GM11168 (cell line): ENCODE measurements around the gene SLC34A3.
"Not testable (repeated sequence)": the region's sequence is repeated elsewhere in the genome, so short reads cannot be mapped to it uniquely, and the experiment has no call there.

ENCODE experiments used
- in situ Hi-C: fragments of 300-500 bp; cut with MboI; formaldehyde crosslinking; loops from one replicate; pipeline ENCODE4 v1.12.0; 2022; ENCODE audit warnings: low sequenced_read_pairs; ENCODE audit not compliant: unreplicated experiment

SLC34A3 gene

DNA sequence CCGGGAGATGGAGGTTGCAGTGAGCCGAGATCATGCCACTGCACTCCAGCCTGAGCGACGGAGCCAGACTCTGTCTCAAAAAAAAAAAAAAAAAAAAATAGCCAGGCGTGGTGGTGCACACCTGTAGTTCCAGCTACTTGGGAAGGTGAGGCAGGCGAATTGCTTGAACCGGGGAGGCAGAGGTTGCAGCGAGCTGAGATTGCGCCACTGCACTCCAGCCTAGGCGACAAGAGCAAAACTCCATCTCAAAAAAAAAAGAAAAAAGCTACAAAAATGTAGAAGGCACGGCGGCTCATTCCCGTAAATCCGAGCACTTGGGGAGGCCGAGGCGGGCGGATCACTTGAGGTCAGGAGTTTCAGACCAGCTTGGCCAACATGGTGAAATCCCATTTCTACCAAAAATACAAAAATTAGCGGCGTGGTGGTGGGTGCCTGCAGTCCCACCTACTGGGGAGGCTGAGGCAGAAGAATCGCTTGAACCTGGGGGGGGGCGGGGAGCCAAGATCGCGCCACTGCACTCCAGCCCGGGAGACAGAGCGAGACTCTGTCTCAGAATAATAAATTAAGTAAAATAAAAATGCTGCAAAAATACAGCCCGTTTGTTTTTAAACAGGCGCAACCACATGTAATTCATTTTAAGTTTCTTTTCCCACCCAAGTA lies 9.0 kb downstream of the SLC34A3 start:
- in situ Hi-C loops: not testable (repeated sequence)

DNA sequence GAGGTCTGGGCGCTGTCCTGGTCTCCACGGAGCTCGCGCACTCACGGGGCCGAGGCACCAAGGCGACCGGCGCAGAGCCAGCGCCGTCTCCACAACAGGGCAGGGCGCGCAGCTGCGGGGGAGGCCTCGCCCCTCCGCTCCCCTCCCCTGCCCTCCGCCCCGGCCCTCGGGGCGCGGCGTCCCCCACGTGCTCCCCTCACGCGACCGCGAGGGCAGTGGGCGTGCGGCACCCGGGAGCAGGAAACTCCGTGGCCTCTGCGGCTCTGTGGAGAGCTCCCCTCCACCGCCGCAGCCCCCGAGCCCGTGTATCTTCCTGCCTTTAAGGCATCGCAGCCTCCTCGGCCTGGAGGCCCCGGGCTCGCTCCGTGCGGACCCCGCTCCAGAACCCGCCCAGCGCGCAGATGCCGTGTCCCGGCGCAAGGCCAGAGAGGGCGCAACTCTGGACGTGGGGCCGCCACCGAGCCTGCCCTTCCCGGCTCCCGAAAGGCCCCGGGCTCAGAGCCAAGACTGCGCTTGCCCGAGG lies 9.7 kb downstream of the SLC34A3 start:
- in situ Hi-C loops: no loop called here

DNA sequence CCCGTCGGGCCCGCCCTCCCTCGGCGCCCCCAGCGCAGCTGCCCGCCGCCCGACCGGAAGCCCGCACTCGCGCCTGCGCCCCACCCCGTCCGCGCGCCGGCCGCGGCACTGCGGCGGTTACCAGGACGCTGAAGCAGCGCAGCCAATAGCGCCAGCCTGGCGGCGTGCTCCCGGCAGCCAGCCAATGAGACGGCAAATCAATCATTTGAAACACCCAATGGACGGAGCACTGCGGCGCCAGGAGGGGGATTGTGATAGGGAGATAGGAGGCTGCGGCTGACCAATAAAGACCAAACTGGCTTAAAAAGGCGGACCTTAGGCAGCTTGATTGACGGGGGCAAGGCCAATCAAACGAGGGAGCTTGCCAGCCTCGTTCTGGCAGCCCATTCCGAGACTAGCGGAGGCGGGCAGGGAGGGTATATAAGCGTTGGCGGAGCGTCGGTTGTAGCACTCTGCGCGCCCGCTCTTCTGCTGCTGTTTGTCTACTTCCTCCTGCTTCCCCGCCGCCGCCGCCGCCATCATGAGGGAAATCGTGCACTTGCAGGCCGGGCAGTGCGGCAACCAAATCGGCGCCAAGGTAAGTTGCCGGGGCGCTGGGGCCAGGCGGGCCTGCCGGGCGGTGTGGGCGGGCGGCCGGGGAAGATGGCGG lies 10.3 kb downstream of the SLC34A3 start, which contains the start of gene TUBB4B:
Gene TUBB4B (plus strand): TSS at position 447 of the 649 bp plus-strand sequence. CDS start 74 bp downstream, at position 521.
- in situ Hi-C loops: no loop called here

DNA sequence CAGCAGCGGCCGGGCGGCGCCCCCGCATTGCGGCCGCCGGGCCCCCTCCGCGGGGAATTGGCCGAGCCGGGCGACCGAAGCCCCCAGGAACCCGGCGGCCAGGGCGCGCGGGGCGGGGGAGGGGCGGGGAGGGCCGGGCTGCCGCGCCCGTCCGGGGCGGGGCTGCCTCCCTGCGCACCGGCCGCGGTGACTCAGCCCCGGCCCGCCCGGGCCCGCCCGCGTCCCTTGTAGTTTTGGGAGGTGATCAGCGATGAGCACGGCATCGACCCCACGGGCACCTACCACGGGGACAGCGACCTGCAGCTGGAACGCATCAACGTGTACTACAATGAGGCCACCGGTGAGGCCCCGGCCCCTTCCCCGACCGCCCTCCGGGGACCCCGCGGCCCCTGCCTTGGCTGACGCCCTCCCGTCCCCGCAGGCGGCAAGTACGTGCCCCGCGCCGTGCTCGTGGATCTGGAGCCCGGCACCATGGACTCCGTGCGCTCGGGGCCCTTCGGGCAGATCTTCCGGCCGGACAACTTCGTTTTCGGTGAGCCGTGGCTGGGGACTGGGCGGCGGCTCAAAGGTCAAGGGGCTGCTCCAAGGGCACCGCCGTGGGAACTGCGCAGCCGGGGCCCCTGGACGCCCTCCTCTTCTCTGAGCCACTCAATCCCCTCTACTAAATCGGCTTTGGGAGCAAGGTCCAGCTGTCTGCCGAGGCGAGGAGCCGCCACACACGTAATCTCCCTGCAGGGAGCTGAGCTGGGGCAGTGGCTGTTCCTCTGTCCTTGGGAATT lies 11.0 kb downstream of the SLC34A3 start:
- in situ Hi-C loops: no loop called here

DNA sequence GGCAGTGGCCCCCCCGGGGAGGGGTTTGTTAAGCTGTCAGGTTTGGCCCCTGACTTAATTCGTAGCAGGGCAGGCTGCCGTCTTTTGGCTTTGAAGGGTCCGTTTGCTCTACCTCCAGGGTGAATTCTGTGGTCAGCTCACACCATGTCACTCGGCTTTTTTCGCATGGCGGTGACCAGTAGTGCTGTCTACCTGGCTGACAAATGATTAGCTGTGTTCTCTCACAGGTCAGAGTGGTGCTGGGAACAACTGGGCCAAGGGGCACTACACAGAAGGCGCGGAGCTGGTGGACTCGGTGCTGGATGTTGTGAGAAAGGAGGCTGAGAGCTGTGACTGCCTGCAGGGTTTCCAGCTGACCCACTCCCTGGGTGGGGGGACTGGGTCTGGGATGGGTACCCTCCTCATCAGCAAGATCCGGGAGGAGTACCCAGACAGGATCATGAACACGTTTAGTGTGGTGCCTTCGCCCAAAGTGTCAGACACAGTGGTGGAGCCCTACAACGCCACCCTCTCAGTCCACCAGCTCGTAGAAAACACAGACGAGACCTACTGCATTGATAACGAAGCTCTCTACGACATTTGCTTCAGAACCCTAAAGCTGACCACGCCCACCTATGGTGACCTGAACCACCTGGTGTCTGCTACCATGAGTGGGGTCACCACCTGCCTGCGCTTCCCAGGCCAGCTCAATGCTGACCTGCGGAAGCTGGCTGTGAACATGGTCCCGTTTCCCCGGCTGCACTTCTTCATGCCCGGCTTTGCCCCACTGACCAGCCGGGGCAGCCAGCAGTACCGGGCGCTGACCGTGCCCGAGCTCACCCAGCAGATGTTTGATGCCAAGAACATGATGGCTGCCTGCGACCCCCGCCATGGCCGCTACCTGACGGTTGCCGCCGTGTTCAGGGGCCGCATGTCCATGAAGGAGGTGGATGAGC lies 11.8 kb downstream of the SLC34A3 start:
- in situ Hi-C loops: no loop called here

DNA sequence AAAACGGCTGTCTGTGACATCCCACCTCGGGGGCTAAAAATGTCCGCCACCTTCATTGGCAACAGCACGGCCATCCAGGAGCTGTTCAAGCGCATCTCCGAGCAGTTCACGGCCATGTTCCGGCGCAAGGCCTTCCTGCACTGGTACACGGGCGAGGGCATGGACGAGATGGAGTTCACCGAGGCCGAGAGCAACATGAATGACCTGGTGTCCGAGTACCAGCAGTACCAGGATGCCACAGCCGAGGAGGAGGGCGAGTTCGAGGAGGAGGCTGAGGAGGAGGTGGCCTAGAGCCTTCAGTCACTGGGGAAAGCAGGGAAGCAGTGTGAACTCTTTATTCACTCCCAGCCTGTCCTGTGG lies 12.5 kb downstream of the SLC34A3 start:
- in situ Hi-C loops: not testable (repeated sequence)

DNA sequence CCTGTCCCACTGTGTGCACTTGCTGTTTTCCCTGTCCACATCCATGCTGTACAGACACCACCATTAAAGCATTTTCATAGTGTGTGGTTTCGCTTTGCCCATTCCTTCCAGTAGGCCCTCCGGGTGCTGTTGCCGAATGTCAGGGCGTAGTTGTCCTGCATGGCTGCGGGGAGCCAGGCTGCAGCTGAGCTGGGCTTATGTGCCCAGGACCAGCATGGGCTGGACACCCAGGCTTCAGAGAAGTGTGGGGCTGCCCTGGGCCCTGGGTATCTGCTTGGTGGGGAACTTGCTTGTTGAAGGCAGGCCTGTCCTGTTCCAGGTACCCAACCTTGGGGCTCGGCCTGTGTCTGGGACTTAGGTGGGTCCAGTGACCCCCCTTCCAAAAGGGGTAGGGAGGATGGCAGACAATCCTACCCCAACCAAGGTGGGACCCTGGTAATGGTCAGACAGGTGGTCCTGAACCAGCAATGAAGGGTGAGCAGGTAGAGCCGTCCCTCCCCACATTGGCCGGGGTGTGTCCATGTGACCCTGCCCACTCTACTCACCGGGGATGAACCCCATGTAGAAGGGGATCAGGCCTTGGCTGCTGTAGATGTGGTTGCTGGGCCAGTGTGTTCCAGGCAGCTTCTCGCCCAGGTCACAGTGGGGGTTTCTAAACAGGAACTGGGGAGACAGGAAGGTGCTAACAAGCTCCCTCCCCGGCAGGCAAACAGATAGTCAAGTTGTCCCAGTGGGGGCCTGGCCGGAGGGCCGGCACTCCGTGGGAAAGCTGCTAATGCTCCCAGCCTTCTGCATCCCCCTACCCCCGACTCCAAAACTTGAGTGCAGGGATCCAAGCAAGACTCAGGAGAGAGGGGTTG lies 13.2 kb downstream of the SLC34A3 start:
- in situ Hi-C loops: no loop called here

DNA sequence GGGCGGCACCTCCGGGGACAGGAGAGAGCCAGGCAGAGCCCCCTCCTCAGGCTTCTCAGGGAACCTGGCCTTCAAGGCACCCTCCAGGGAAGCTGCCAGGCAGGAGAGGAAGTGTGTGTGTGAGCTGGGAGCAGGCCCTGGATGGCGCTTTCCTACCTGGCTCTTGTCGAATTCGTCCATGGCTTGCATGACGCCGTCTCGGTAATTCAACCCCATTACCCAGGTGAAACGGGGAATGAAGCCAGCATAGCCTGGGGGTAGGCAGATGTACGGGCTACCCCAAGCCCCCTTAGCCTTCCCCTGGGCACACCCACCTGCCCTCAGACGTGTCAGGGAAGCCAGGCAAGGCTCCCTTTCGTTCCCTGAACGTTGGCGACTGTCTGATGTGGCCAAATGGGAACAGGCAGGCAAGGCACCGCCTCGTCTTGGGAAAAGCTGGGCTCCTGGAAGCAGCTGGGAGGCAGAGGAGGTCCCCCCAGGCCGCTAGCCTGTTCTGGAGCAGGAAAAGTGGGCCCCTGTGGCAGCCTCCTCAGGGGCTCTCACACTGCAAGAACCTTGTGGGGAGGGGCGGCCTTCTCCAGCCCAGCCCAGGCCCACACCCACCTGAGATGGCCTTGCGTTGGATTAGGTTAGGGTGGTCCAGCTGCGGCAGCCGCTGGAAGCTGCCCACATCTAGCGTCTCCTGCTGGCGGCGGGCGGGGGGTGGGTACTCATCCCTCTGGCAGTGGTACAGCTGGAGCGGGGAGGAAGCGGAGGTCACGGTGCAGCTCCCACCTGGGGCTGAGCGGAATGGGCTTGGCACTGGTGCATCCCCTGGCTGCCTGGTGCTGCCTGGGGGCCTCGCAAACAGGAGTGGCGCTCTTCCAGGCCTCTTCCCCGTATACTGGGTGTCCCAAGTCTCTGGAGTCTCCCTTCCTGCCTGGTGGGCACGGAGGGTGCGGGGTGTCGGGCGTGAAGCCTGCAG lies 14.1 kb downstream of the SLC34A3 start:
- in situ Hi-C loops: no loop called here

DNA sequence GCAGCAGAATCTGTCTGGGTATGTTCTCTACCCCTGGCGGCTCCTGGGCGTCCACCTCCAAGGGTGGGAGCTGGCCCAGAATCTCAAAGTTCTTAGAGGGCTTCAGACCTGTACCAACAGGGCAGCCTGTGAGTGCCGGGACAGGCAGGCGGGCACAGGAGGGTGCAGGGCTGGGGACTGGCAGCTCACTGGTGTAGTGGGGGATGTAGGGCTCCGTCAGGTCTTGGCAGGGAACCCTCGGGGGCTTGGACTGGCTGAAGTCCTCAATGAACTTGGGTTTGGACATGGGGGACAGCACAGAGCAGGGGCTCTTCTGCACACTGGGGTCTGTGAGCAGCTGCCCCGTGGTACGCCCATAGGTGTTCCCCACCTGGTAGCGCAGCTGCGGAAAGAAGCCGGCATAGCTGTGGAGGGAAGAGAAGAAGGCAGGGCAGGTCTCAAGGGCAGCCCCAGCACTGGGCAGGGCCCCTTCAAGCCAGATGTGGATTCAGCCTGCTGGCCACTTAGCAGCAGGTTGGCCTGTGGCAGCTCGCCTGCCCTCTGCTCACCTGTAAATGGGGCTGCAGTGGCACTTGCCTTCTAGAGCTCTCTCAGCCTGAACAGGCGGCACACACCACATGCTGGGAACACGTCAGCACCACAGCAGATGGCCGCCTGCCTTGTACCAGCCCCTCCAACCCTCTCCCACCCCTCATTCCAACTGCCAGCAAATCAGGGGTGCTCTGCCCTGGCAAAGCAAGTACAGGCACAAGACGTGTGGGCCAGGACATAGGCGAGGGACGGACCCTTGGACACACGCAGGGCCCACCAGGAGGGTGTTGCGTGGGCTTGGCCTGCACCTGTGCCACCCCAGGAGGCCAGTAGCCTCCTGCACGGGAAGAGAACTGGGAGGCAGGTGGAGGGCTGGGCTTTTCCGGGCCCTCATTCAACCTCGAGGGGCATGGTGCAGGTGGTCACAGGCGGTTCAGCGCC lies 15.0 kb downstream of the SLC34A3 start:
- in situ Hi-C loops: no loop called here

DNA sequence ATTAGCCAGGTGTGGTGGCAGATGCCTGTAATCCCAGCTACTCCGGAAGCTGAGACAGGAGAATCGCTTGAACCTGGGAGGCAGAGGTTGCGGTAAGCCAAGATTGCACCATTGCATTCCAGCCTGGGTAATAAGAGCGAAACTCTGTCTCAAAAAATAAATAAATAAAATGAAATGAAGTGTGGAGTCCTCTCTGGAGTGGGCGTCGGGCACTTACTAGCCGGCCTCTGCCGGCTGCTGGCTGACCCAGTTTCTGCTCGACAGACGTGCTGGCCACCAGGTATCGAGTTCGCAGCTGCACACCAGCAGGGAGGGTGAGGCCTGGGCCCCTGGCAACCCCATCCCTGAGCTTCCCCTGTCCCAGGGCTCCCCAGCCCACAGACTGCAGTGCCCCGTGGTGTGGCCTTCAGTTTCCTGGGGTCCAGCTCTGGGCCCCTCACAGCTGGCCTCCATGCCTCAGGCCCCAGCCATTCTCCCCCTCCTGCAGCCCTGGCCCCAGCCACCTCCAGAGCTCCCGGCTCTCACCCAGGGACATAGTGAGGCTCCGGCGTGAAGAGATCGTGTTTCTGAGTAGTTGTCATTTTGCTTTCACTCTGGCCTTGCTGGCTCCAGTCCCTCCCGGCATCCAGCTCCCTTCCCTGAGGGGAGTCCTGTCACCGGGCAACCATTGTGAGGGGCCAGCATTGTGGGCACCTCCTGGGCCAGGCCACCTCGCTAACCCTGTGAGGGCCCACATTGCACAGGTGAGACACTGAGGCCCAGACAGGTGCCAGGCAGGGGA lies 16.6 kb downstream of the SLC34A3 start:
- in situ Hi-C loops: no loop called here

DNA sequence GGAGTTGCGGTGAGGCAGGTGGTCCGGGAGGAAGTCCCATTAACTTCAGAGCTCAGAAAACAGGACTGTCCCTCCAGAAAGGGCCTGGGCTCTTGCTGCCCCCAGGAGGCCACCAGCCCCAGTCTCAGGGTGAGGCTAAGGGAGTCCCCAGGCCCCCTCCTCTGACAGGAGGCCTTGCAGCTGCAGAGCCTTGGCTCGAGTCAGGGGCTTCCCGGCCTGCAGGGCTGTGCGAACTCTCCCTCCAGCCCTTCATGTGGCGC lies 17.1 kb downstream of the SLC34A3 start:
- in situ Hi-C loops: no loop called here

DNA sequence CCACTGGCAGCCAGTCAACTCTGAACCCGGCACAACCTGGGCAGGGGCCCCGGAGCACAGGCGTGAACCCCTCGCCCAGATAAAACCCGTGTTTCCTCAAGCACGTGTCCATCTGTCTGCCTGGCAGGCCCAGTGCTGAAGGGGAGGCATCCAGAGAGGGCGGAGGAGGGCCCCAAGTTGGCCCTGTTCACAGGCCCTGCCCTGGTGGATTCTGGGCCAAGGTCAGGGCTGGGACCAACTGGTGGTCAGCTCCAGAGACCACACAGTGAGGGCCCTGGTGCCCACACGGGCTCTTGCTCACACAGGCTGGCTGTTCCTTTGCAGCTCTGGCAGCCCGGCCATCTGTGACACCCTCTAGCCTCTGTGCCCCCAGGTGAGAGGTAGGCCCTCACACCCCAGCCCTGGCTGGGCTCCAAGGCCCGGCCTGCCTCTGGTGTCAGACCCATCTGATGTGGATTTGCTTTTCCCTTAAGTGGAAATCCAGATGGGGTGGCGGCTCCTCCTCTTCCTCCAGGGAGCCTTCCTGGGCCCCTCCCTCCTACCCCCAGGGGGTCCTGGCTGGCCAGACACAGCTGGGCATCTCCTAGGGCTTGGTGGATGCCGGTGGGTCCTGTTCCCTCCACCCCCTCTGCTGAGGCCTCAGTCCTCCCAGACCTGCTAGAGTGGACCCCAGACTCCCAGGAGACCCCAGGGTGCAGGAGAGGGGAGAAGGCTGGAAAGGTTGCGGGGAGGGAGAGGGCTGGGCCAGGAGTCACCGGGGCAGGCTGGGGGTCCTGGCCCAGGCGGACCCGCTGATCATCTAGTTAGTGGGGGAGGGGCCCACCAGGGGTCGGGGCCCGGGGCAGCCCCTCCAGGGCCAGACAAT lies 19.9 kb downstream of the SLC34A3 start:
- in situ Hi-C loops: no loop called here

DNA sequence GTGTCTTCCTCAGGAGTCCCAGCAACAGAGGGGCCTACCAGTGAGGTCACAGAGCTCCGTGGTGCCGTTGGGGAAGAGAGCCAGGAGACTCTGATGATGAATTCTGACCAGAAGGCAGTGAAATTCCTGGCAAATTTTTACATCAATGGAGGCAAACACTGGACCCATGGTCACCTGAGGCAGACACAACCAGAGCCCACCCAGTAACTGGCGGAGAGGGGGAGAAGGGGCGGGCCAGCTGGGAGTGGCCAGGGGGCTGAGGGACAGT lies 20.4 kb downstream of the SLC34A3 start, which contains the start of gene STPG3:
Gene STPG3 (plus strand): TSS at position 93 of the 268 bp plus-strand sequence. CDS start 1 bp downstream, at position 94.
- in situ Hi-C loops: no loop called here

DNA sequence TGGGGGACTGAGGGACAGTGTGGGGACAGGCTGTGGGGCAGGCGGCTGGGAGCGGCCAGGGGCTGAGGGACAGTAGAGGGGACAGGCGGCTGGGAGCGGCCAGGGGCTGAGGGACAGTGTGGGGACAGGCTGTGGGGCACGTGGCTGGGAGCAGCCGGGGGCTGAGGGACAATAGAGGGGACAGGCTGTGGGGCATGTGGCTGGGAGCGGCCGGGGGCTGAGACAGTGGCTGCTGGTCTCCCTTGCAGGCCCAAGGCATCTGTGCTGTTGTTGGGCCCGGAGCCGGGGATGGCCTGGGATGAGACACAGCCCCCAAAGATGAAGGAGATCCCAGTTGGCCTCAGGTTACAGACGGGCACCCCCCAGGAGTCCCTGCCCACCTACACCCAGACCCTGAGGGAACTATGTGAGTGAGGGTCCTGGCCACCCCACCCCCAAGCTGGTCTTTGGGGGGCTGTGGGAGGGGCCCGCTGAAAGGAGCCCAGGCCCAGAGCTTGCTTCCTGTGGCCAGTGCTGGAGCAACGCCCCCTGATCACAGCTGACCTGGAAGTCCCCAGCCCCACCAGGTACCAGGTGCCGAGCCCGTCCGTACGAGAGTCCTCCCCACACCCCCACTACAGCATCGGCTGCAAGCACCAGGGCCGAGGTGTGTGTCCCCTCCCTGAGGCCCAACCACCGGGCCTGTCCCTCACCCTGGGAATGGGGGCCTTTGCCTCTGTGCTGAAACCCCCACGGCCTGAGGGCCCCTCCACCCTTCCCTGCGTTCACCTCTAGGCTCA lies 21.0 kb downstream of the SLC34A3 start:
- in situ Hi-C loops: no loop called here
